Measurements from ENCODE around the gene ANKS1B. TPM values are rescaled to one million over a fixed set of nuclear protein-coding genes. Genes with fewer than 3 reads are reported as not detected.

Gene ANKS1B
- total and polyA plus RNA-seq, 2 of the 4 experiments (the other 2 are of a cell fraction) = 0.17 to 0.18 TPM

DNA sequence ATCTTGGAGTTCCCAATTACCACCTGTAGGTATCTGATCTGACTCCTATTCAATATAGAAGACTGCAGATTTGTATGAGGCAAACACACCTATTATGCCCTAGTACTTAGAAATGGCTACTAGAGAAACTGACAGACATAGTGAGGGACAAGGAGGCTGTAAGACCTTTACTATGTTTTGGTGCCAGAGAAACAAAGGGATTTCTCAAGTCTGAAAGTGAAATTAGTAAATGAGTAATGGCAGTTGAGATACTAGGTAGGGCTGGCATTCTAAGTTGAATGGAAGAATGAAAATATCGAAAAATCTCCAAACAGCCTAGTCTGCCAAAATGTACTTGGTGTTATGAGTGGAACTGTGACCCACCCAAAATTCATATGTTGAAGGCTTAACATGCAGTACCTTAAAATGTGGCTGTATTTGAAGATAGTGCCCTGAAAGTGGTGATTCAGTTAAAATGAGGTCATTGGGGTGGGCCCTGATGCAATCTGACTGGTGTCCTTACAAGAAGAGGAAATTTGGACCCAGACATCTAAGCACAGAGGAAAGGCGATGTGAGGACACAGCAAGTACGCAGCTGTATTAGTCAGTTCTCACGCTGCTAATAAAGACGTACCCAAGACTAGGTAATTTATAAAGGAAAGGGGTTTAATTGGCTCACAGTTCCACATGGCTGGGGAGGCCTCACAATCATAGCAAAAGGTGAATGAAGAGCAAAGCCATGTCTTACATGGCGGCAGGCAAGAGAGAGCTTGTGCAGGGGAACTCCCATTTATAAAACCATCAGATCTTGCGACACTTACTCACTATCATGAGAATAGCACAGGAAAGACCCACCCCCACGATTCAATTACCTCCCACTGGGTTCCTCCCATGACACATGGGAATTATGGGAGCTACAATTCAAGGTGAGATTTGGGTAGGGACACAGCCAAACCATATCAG is 1212.7 kb downstream of the ANKS1B start:
- in situ Hi-C loops (cut with MboI; ENCODE audit: low sequenced_read_pairs) (no loop called here), dilution Hi-C loops (cut with HindIII; ENCODE audit: low sequenced_read_pairs, unreplicated experiment) (no loop called here), intact Hi-C loops (cut with micrococcal nuclease) (no loop called here)
- Histone ChIP-seq H3K27ac (ENCODE audit: insufficient read depth, low read length) (no peak overlapping the region), H3K4ac (ENCODE audit: low read depth, low read length) (no peak overlapping the region), H3K56ac (ENCODE audit: extremely low read depth, insufficient read depth, low read length) (no peak overlapping the region), H3K27me3 (ENCODE audit: control insufficient read depth, insufficient read depth, low read length) (no peaks in the 10 kb centered on the region), H2BK120ac (ENCODE audit: low read depth, low read length) (no peak overlapping the region), H3K9me3 (ENCODE audit: control insufficient read depth, insufficient read depth, low read length) (no peaks in the 10 kb centered on the region), H3K4me2 (ENCODE audit: low read depth, low read length) (no peak overlapping the region), H3K79me1 (ENCODE audit: low read depth in 1 of 2, low read length in 2 of 2) (no peaks in the 10 kb centered on the region), H4K5ac (ENCODE audit: low read depth, low read length) (no peak overlapping the region), H3K23ac (ENCODE audit: low read depth, low read length) (no peak overlapping the region), H2BK5ac (ENCODE audit: low read depth, low read length, poor library complexity, severe bottlenecking) (no peak overlapping the region), H2AK9ac (replicated peaks; ENCODE audit: low read depth, low read length, poor library complexity) (no peak overlapping the region), H3K9ac (ENCODE audit: low read depth, low read length) (no peak overlapping the region), H2BK20ac (ENCODE audit: low read depth, low read length) (no peak overlapping the region), H4K20me1 (ENCODE audit: insufficient read depth, low read length) (no peaks in the 10 kb centered on the region), H2AFZ (replicated peaks; ENCODE audit: low read length, poor library complexity) (no peak overlapping the region), H2AK5ac (ENCODE audit: low read depth, low read length) (no peak overlapping the region), H3K36me3 (ENCODE audit: control insufficient read depth, insufficient read depth, low read length) (no peaks in the 10 kb centered on the region), H3K14ac (replicated peaks; ENCODE audit: low read depth, low read length) (no peak overlapping the region), H3K18ac (ENCODE audit: low read depth, low read length) (no peak overlapping the region), H3K4me1 (ENCODE audit: control insufficient read depth, insufficient read depth, low read length) (no peaks in the 10 kb centered on the region), H4K8ac (ENCODE audit: low read depth in 2 of 2, low read length in 2 of 2) (no peak overlapping the region), H4K91ac (ENCODE audit: insufficient read depth, low read depth, low read length) (no peak overlapping the region), H3K4me3 (ENCODE audit: insufficient read depth, low read depth, low read length) (no peak overlapping the region), H2BK15ac (ENCODE audit: low read depth, low read length) (no peak overlapping the region), H3K9me1 (ENCODE audit: insufficient read depth, low read length) (no peaks in the 10 kb centered on the region)
- 86% methylated on average over 4 of the region's 8 CpGs; no CpG with 5 or more reads in 1 of the 2 experiments for WGBS, 2 experiments (ENCODE audit: extremely low coverage in 2 of 2, insufficient read length in 1 of 2)
- DNase-seq (no peak), ATAC-seq (ENCODE audit: low read depth) (no peak)
- TF ChIP-seq RCOR1 (IDR thresholded peaks at IDR 0.05; ENCODE audit: insufficient replicate concordance, low read length) = no peak
- TF ChIP-seq FOS (IDR thresholded peaks at IDR 0.05; ENCODE audit: low read depth, low read length) = no peak
- TF ChIP-seq CHD1 (IDR thresholded peaks at IDR 0.05; ENCODE audit: low read depth, low read length) = no peak
- CTCF ChIA-PET = interaction anchor here (1.6 kb wide), 1 partner anchor 10 kb away, joined by 4 read pairs; no protein-coding TSS in a partner anchor
- BruUV-seq (replicated peaks) = no TSS peak
- POLR2A ChIA-PET (ENCODE audit: unreplicated experiment) = interaction anchor here (0.7 kb wide), 1 partner anchor 9 kb away, joined by 3 read pairs; no protein-coding TSS in a partner anchor

Measured in IMR-90 (cell line).